Tibial artery (tissue), 4 donors: Measurements from ENCODE around the gene MYOC.

Experiments
- DNase-seq, 2 donors: peaks; one replicate each; pipeline ENCODE4 v3.0.0-alpha.2; 2019
- H3K27ac ChIP-seq, 2 donors: fragments of 200-600 bp; sonication (generic) in 1 of 2; 1 replicate in 1 of 2; 2 replicates in 1 of 2; pipeline ENCODE4 v1.5.1; 2018 to 2019; ENCODE audit warnings: mild to moderate bottlenecking in 1 of 2
- H3K27me3 ChIP-seq, 2 donors: fragments of 200-600 bp; sonication (generic) in 1 of 2; one replicate each; pipeline versions ENCODE4 v1.5.1 to v1.6.0; 2016 to 2019
- H3K36me3 ChIP-seq, 3 donors: fragments of 200-600 bp; sonication (generic) in 2 of 3; one replicate each; pipeline ENCODE4 v1.5.1; 2016 to 2019; ENCODE audit warnings: mild to moderate bottlenecking in 2 of 3
- H3K4me1 ChIP-seq, 4 donors: fragments of 200-600 bp; sonication (generic) in 2 of 4; 1 replicate in 3 of 4; 2 replicates in 1 of 4; pipeline ENCODE4 v1.5.1; 2016 to 2019
- H3K4me3 ChIP-seq, 2 donors: fragments of 200-600 bp; sonication (generic) in 1 of 2; 1 replicate in 1 of 2; 2 replicates in 1 of 2; pipeline ENCODE4 v1.5.1; 2018 to 2019; ENCODE audit warnings: mild to moderate bottlenecking in 2 of 2
- H3K9me3 ChIP-seq, 3 donors: fragments of 200-600 bp; sonication (generic) in 1 of 3; one replicate each; pipeline ENCODE4 v1.5.1; 2016 to 2019
- intact Hi-C: fragments of 100-400 bp; cut with DNase I; formaldehyde crosslinking; loops from one replicate; pipeline ENCODE4 v1.15.0; 2023; ENCODE audit warnings: low total_unique reads
- TF ChIP-seq, protein P1 (sequence below), 2 experiments: fragments of 200-600 bp in 1 of 2; fragments of 450-650 bp in 1 of 2; IDR thresholded peaks; one replicate each; pipeline ENCODE4 v1.5.1; 2017 to 2019; ENCODE audit warnings: antibody characterized with exemption in 2 of 2, mild to moderate bottlenecking in 1 of 2, moderate library complexity in 1 of 2

Gene MYOC

DNA sequence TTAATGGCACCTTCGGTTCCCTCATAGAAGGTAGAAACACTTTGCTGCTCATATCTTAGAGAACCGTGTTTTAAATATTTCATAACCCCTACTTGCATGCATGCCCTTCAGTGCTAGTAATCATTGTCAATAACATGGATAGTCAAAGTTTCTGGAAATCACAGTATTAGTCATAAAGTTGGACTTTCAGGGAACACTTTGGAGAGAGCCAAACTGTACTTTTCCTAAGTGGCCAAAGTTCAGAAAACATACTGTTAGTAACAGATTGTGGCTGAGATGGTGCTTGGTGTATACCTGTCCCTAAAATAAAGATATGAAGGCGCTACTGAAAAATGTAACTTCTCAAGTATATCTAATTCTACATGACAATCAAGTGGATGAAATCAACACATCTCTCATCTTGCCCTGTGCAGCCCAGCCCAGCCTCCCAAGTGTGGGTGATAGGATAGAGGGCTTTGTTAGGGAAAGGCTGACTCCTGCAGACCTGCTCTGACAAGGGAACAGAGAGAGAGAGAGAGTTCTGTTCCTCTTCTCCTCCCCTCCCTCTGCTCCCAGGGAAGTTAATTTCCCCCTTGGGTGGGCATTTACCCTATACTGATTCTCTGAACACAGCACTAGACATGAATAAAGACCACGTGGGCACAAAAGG, 14.4 kb downstream of the MYOC start:
- DNase-seq: no peak
- Histone ChIP-seq H3K27ac (no peak overlapping the region), H3K9me3 (no peaks in the 10 kb centered on the region), H3K4me3 (no peak overlapping the region), H3K27me3 (no peaks in the 10 kb centered on the region), H3K4me1 (no peaks in the 10 kb centered on the region), H3K36me3 (peaks cover 0 to 9% (median 0%) of the 10 kb centered on the region in 3 donors)
- intact Hi-C loops: no loop called here
- TF ChIP-seq, protein P1, sequence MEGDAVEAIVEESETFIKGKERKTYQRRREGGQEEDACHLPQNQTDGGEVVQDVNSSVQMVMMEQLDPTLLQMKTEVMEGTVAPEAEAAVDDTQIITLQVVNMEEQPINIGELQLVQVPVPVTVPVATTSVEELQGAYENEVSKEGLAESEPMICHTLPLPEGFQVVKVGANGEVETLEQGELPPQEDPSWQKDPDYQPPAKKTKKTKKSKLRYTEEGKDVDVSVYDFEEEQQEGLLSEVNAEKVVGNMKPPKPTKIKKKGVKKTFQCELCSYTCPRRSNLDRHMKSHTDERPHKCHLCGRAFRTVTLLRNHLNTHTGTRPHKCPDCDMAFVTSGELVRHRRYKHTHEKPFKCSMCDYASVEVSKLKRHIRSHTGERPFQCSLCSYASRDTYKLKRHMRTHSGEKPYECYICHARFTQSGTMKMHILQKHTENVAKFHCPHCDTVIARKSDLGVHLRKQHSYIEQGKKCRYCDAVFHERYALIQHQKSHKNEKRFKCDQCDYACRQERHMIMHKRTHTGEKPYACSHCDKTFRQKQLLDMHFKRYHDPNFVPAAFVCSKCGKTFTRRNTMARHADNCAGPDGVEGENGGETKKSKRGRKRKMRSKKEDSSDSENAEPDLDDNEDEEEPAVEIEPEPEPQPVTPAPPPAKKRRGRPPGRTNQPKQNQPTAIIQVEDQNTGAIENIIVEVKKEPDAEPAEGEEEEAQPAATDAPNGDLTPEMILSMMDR (IDR thresholded peaks at IDR 0.05): no peak

DNA sequence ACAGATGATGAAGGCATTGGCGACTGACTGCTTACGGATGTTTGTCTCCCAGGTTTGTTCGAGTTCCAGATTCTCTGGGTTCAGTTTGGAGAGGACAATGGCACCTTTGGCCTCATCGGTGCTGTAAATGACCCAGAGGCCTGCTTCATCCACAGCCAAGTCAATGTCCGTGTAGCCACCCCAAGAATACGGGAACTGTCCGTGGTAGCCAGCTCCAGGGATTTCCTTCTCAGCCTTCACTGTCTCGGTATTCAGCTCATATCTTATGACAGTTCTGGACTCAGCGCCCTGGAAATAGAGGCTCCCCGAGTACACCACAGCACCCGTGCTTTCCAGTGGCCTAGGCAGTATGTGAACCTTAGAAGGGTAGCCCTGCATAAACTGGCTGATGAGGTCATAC, 16.3 kb downstream of the MYOC start:
- Histone ChIP-seq H3K36me3 (peaks cover 0 to 9% (median 0%) of the 10 kb centered on the region in 3 donors), H3K9me3 (no peaks in the 10 kb centered on the region), H3K4me1 (no peaks in the 10 kb centered on the region), H3K27ac (no peak overlapping the region), H3K4me3 (no peak overlapping the region), H3K27me3 (no peaks in the 10 kb centered on the region)
- intact Hi-C loops: no loop called here
- no peak for DNase-seq
- TF ChIP-seq, protein P1 (IDR thresholded peaks at IDR 0.05): no peak

DNA sequence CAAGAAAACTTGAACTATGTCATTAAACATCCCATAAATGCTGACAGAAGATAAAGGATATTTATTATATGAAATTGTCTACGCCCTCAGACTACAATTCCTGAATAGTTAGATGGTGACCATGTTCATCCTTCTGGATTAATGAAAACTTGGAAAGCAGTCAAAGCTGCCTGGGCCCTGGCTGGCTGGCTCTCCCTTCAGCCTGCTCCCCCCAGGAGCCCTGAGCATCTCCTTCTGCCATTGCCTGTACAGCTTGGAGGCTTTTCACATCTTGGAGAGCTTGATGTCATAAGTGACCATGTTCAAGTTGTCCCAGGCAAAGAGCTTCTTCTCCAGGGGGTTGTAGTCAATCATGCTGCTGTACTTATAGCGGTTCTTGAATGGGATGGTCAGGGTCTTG, 16.8 kb downstream of the MYOC start:
- intact Hi-C loops: no loop called here
- no peaks in the 10 kb centered on the region for H3K9me3 ChIP-seq
- H3K4me3 ChIP-seq: no peak overlapping the region
- no peak for DNase-seq
- H3K27ac ChIP-seq: no peak overlapping the region
- TF ChIP-seq, protein P1 (IDR thresholded peaks at IDR 0.05): no peak
- peaks cover 0 to 9% (median 0%) of the 10 kb centered on the region in 3 donors for H3K36me3 ChIP-seq
- no peaks in the 10 kb centered on the region for H3K27me3 ChIP-seq
- no peaks in the 10 kb centered on the region for H3K4me1 ChIP-seq

DNA sequence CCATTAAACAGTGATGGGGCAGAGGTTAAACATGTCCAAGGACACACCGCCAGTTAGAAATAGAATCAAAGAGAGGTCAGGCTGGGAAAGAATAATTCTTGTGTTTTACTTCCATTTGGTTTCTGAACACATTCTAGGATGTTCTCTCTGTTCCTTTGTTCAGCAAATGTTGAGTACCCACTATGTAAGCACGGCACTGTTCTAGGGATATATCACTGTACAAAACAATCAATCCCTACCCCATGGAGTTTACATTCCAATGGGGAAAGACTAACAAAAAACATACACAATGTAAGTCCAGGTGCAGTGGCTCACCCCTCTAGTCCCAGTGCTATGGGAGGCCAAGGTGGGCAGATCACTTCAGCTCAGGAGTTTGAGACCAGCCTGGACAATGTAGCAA, 24.3 kb downstream of the MYOC start:
- Histone ChIP-seq H3K4me3 (no peak overlapping the region), H3K27me3 (no peaks in the 10 kb centered on the region), H3K36me3 (no peaks in the 10 kb centered on the region), H3K27ac (no peak overlapping the region), H3K9me3 (no peaks in the 10 kb centered on the region), H3K4me1 (no peaks in the 10 kb centered on the region)
- intact Hi-C loops: no loop called here
- TF ChIP-seq, protein P1 (IDR thresholded peaks at IDR 0.05): no peak
- no peak for DNase-seq

DNA sequence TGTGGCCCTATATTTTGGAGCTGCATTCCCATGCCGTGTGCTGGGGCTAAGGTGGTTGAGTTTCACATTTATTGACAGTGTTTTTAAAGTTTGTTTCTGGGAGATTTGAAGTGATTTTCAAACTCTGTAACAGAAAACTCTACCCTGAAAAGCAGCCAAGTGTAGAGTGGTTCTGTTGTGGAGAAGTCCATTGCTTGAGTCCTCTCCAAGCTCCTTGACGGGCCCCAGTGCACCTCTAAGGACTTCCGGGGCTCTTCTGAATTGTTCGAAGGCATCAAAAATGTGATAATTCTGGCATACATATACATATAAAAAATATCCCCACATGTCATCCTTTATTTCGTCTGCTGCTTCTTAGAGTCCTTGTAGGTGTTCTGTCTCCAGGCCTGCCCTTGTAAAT, 25.5 kb downstream of the MYOC start:
- intact Hi-C loops: no loop called here
- H3K4me1 ChIP-seq: no peaks in the 10 kb centered on the region
- no peaks in the 10 kb centered on the region for H3K9me3 ChIP-seq
- H3K27me3 ChIP-seq: peaks cover 0 to 2% of the 10 kb centered on the region in 2 donors
- no peak overlapping the region for H3K27ac ChIP-seq
- TF ChIP-seq, protein P1 (IDR thresholded peaks at IDR 0.05): no peak
- H3K4me3 ChIP-seq: no peak overlapping the region
- no peaks in the 10 kb centered on the region for H3K36me3 ChIP-seq
- no peak for DNase-seq

DNA sequence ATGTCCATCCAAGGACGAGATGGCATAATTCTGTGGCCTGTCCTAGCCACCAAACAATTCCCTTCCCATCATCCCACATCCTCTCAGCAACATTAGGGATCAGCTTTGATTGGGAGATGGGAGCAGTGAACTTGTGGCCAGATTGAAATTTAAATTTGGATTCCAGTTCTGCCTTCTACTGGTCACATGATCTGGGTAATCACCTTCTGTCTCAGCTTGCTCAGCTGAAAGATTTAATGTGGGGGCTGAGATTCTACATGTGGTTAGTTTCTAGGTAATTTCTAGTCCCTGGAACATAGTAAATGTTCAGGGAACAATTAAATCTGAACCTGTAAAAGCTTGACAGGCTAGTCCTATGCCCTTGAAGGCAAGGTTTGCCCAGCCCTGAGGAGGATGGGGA, 27.3 kb downstream of the MYOC start:
- TF ChIP-seq, protein P1 (IDR thresholded peaks at IDR 0.05): no peak
- no peaks in the 10 kb centered on the region for H3K9me3 ChIP-seq
- no peak overlapping the region for H3K27ac ChIP-seq
- no peak for DNase-seq
- intact Hi-C loops: no loop called here
- no peaks in the 10 kb centered on the region for H3K4me1 ChIP-seq
- H3K36me3 ChIP-seq: no peaks in the 10 kb centered on the region
- H3K27me3 ChIP-seq: peaks cover 0 to 2% of the 10 kb centered on the region in 2 donors
- no peak overlapping the region for H3K4me3 ChIP-seq
